Spleen (tissue), 11 donors: ENCODE data around the gene KIAA0825. TPM values are rescaled to one million over a fixed set of nuclear protein-coding genes. Genes with fewer than 3 reads are reported as not detected.
A peak's percentile ranks its signal among the peaks of the same experiment; 100 is the strongest.

Experiments used
- DNase-seq: peaks from one replicate; pipeline ENCODE4 v3.0.0-alpha.2; 2020
- H3K27ac ChIP-seq, 8 donors: fragments of 200-600 bp; sonication (generic) in 7 of 8; 1 replicate in 4 of 8; 2 replicates in 4 of 8; pipeline versions ENCODE4 v1.5.0 to v1.8.0; 2016 to 2021; ENCODE audit warnings: inconsistent platforms in 4 of 8, mild to moderate bottlenecking in 4 of 8, moderate library complexity in 1 of 8
- H3K27me3 ChIP-seq, 7 donors: fragments of 200-600 bp; sonication (generic) in 6 of 7; replicated peaks in 1 of 7; 1 replicate in 4 of 7; 2 replicates in 3 of 7; pipeline versions ENCODE4 v1.5.0 to v1.8.0; 2016 to 2021; ENCODE audit warnings: inconsistent platforms in 3 of 7, mild to moderate bottlenecking in 1 of 7
- H3K36me3 ChIP-seq, 6 donors: fragments of 200-600 bp; sonication (generic) in 5 of 6; 1 replicate in 4 of 6; 2 replicates in 2 of 6; pipeline versions ENCODE4 v1.5.0 to v1.8.0; 2016 to 2021; ENCODE audit warnings: inconsistent platforms in 2 of 6
- H3K4me1 ChIP-seq, 6 donors: fragments of 200-600 bp; sonication (generic) in 5 of 6; 1 replicate in 3 of 6; 2 replicates in 3 of 6; pipeline versions ENCODE4 v1.5.0 to v1.8.0; 2016 to 2021; ENCODE audit warnings: inconsistent platforms in 3 of 6
- H3K4me3 ChIP-seq, 8 donors: fragments of 200-600 bp; sonication (generic) in 7 of 8; 1 replicate in 4 of 8; 2 replicates in 4 of 8; pipeline versions ENCODE4 v1.5.0 to v1.8.0; 2016 to 2021; ENCODE audit warnings: inconsistent platforms in 4 of 8, mild to moderate bottlenecking in 4 of 8, moderate library complexity in 2 of 8
- H3K9me3 ChIP-seq, 8 donors: fragments of 200-600 bp; sonication (generic) in 7 of 8; 1 replicate in 4 of 8; 2 replicates in 4 of 8; pipeline versions ENCODE4 v1.5.0 to v1.8.0; 2016 to 2021; ENCODE audit warnings: inconsistent platforms in 4 of 8
- CTCF ChIP-seq, 11 experiments: fragments of 200-600 bp in 7 of 11; fragments of 450-650 bp in 4 of 11; sonication (generic) in 4 of 11; IDR thresholded peaks in 8 of 11; conservative IDR thresholded peaks in 3 of 11; 1 replicate in 7 of 11; 2 replicates in 4 of 11; pipeline versions ENCODE4 v1.4.0 to v1.8.0; 2016 to 2021; ENCODE audit warnings: antibody characterized with exemption in 11 of 11, inconsistent platforms in 4 of 11, mild to moderate bottlenecking in 1 of 11
- POLR2A ChIP-seq, 3 donors: fragments of 450-650 bp; IDR thresholded peaks; one replicate each; pipeline ENCODE4 v1.5.1; 2017; ENCODE audit warnings: antibody characterized with exemption in 3 of 3, mild to moderate bottlenecking in 1 of 3
- POLR2AphosphoS5 ChIP-seq, 3 donors: sonication (generic); formaldehyde crosslinking; IDR thresholded peaks; one replicate each; pipeline ENCODE4 v1.5.1; 2017; ENCODE audit warnings: antibody characterized with exemption in 3 of 3
- WGBS, 5 donors: extraction: QIAGEN DNeasy Blood & Tissue Kit in 3 of 5; methylation state at CpG; one replicate each; pipeline versions ENCODE4 v1.1.5 to v1.1.7; 2013 to 2018; 5-methylcytosine and 5-hydroxymethylcytosine counted together
- intact Hi-C: fragments of 100-400 bp; cut with DNase I; formaldehyde crosslinking; loops from one replicate; pipeline ENCODE4 v1.15.0; 2023; ENCODE audit warnings: low total_unique reads
- polyA plus RNA-seq, 3 donors: library from polyadenylated mRNA; stranded (reverse); fragments of 200-250 nt; gene quantifications; one replicate each; pipeline ENCODE4 v1.2.1, GENCODE V29; 2013
- total RNA-seq, 7 donors: library from RNA; depleted of rRNA in 3 of 7; stranded (reverse); fragments of >200 nt in 3 of 7; fragmentation: NEBNext Ultra II Directional in 4 of 7; extraction: Animal tissue kit (Norgen Biotek cat#: 25700) in 4 of 7; gene quantifications; one replicate each; pipeline versions ENCODE4 v1.1.0 to v1.2.1, GENCODE V29; 2016 to 2021
- donor health status: healthy with polysubstance abuse.
- donor health status: DM: no; HTN: no; CAD: no; lungs with moderate emphysema.
- donor health status: DM: no; HTN: no; CAD: no.
- donor health status: Bipolar disorder and iron deficiency.
- donor health status: healthy.
- donor health status: DM: no; HTN: no; CAD: no.
- donor health status: DM: yes; HTN: yes; CAD: no.

KIAA0825 gene
- total and polyA plus RNA-seq, 10 donors, result 0.20 to 13.5 (median 6.0) TPM

GRCh38 chr5:94551858-94552257 is 66.5 kb downstream of the KIAA0825 start:
- 87 to 98% (median 94%) methylated on average over 1 of the region's 1 CpG for WGBS, 5 donors
- no peak for DNase-seq
- Histone ChIP-seq H3K27me3 (no peaks in the 10 kb centered on the region), H3K9me3 (peaks cover 0 to 39% (median 23%) of the 10 kb centered on the region in 8 donors), H3K36me3 (no peaks in the 10 kb centered on the region), H3K4me3 (no peak overlapping the region), H3K4me1 (no peaks in the 10 kb centered on the region), H3K27ac (no peak overlapping the region)
- no peak for TF ChIP-seq CTCF (IDR thresholded peaks at IDR 0.05 in 8 of 11, conservative IDR thresholded peaks at IDR 0.05 in 3 of 11)
- TF ChIP-seq POLR2A (IDR thresholded peaks at IDR 0.05), result no peak
- no peak for TF ChIP-seq POLR2AphosphoS5 (IDR thresholded peaks at IDR 0.05)
- intact Hi-C loops, result no loop called here

GRCh38 chr5:94545870-94546625 is 72.4 kb downstream of the KIAA0825 start:
- Histone ChIP-seq H3K36me3 (peaks cover 0 to 4% (median 0%) of the 10 kb centered on the region in 6 donors), H3K27ac (peak overlapping the region in 3 of 8 donors; percentile 44 to 78 (median 56)), H3K27me3 (no peaks in the 10 kb centered on the region), H3K4me3 (no peak overlapping the region), H3K4me1 (peaks cover 0 to 28% (median 5%) of the 10 kb centered on the region in 6 donors), H3K9me3 (peaks cover 0 to 38% (median 28%) of the 10 kb centered on the region in 8 donors)
- TF ChIP-seq POLR2AphosphoS5 (IDR thresholded peaks at IDR 0.05), result no peak
- TF ChIP-seq CTCF (IDR thresholded peaks at IDR 0.05 in 8 of 11, conservative IDR thresholded peaks at IDR 0.05 in 3 of 11), result no peak
- TF ChIP-seq POLR2A (IDR thresholded peaks at IDR 0.05), result no peak
- intact Hi-C loops, result no loop called here
- peak; percentile 74 for DNase-seq
- 46 to 80% (median 60%) methylated on average over 3 to 4 of the region's 4 CpGs for WGBS, 5 donors

GRCh38 chr5:94544875-94545547 is 73.4 kb downstream of the KIAA0825 start:
- TF ChIP-seq POLR2A (IDR thresholded peaks at IDR 0.05), result no peak
- TF ChIP-seq CTCF (IDR thresholded peaks at IDR 0.05 in 8 of 11, conservative IDR thresholded peaks at IDR 0.05 in 3 of 11), result no peak
- no peak for TF ChIP-seq POLR2AphosphoS5 (IDR thresholded peaks at IDR 0.05)
- Histone ChIP-seq H3K36me3 (peaks cover 0 to 8% (median 0%) of the 10 kb centered on the region in 6 donors), H3K27me3 (no peaks in the 10 kb centered on the region), H3K27ac (peak overlapping the region in 2 of 8 donors; percentile 45 to 78), H3K4me1 (peaks cover 0 to 28% (median 5%) of the 10 kb centered on the region in 6 donors), H3K9me3 (peaks cover 0 to 38% (median 26%) of the 10 kb centered on the region in 8 donors), H3K4me3 (no peak overlapping the region)
- DNase-seq, result peak; percentile 69
- 61 to 78% (median 70%) methylated on average over 7 of the region's 7 CpGs for WGBS, 5 donors
- intact Hi-C loops, result no loop called here
